Esophagus squamous epithelium (tissue), 5 donors: ENCODE data around the gene PPCS. TPM values are rescaled to one million over a fixed set of nuclear protein-coding genes. Genes with fewer than 3 reads are reported as not detected.

Source experiments
- DNase-seq: peaks from one replicate; lab custom pipeline; 2025; lab: John Stamatoyannopoulos, UW
- H3K27ac ChIP-seq, 4 donors: fragments of 200-600 bp; sonication (generic); one replicate each; pipeline ENCODE4 v1.5.1; 2016 to 2019; ENCODE audit warnings: mild to moderate bottlenecking in 1 of 4
- H3K27me3 ChIP-seq, 4 donors: fragments of 200-600 bp; sonication (generic); 1 replicate in 3 of 4; 2 replicates in 1 of 4; pipeline versions ENCODE4 v1.5.1 to v1.6.0; 2017 to 2021; ENCODE audit warnings: antibody characterized with exemption in 1 of 4
- H3K36me3 ChIP-seq, 3 donors: fragments of 200-600 bp; sonication (generic); one replicate each; pipeline ENCODE4 v1.5.1; 2016 to 2019
- H3K4me1 ChIP-seq, 3 donors: fragments of 200-600 bp; sonication (generic); one replicate each; pipeline ENCODE4 v1.5.1; 2017 to 2019
- H3K4me3 ChIP-seq, 4 donors: fragments of 200-600 bp; sonication (generic); 1 replicate in 3 of 4; 2 replicates in 1 of 4; pipeline ENCODE4 v1.5.1; 2016 to 2019; ENCODE audit warnings: mild to moderate bottlenecking in 2 of 4, moderate library complexity in 1 of 4
- H3K9me3 ChIP-seq, 3 donors: fragments of 200-600 bp; sonication (generic); one replicate each; pipeline ENCODE4 v1.5.1; 2016 to 2019
- POLR2A ChIP-seq, 4 donors: fragments of 450-650 bp; IDR thresholded peaks; one replicate each; pipeline ENCODE4 v1.6.1; 2017; ENCODE audit warnings: antibody characterized with exemption in 4 of 4, mild to moderate bottlenecking in 4 of 4, moderate library complexity in 3 of 4
- WGBS, 2 donors: methylation state at CpG; one replicate each; pipeline ENCODE4 v1.1.5; 2018; 5-methylcytosine and 5-hydroxymethylcytosine counted together
- intact Hi-C: fragments of 100-400 bp; cut with DNase I; formaldehyde crosslinking; loops from one replicate; pipeline ENCODE4 v1.15.0; 2022
- total RNA-seq, 4 donors: library from RNA; depleted of rRNA; stranded (reverse); fragments of >200 nt; gene quantifications; one replicate each; pipeline ENCODE4 v1.1.0, GENCODE V29; 2016
- TF ChIP-seq, protein P1 (sequence below), 6 experiments: fragments of 450-650 bp in 4 of 6; fragments of 200-600 bp in 2 of 6; sonication (generic) in 2 of 6; IDR thresholded peaks; one replicate each; pipeline ENCODE4 v1.5.1; 2016 to 2019; ENCODE audit warnings: antibody characterized with exemption in 6 of 6, mild to moderate bottlenecking in 4 of 6, moderate library complexity in 4 of 6
- donor health status: DM: yes; HTN: yes; CAD: no.

Gene PPCS
- total RNA-seq, 4 donors from 2014 or later = 44.2 to 76.8 (median 58.9) TPM

DNA sequence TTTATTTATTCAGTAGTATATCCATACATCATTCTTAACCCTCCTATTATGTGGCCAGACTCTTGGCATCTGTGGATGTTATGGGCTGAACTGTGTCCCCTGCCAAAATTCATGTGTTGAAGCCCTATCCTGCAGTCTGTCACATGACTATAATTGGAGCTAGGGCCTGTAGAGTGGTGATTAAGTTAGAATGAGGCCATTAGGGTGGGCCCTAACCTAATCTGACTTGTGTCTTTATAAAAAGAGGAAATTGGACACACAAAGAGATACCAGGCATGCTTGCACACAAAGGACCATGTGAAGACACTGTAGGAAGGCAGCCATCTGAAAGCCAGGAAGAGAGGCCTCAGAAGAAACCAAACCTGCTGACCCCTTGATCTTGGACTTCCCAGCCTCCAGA lies 7.1 kb upstream of the PPCS start:
- DNase-seq = no peak
- H3K27ac ChIP-seq = no peak overlapping the region
- H3K36me3 ChIP-seq = no peaks in the 10 kb centered on the region
- intact Hi-C loops = no loop called here
- TF ChIP-seq, protein P1, sequence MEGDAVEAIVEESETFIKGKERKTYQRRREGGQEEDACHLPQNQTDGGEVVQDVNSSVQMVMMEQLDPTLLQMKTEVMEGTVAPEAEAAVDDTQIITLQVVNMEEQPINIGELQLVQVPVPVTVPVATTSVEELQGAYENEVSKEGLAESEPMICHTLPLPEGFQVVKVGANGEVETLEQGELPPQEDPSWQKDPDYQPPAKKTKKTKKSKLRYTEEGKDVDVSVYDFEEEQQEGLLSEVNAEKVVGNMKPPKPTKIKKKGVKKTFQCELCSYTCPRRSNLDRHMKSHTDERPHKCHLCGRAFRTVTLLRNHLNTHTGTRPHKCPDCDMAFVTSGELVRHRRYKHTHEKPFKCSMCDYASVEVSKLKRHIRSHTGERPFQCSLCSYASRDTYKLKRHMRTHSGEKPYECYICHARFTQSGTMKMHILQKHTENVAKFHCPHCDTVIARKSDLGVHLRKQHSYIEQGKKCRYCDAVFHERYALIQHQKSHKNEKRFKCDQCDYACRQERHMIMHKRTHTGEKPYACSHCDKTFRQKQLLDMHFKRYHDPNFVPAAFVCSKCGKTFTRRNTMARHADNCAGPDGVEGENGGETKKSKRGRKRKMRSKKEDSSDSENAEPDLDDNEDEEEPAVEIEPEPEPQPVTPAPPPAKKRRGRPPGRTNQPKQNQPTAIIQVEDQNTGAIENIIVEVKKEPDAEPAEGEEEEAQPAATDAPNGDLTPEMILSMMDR (IDR thresholded peaks at IDR 0.05) = no peak
- TF ChIP-seq POLR2A (IDR thresholded peaks at IDR 0.05) = no peak
- no peaks in the 10 kb centered on the region for H3K4me1 ChIP-seq
- H3K27me3 ChIP-seq = no peaks in the 10 kb centered on the region
- no peak overlapping the region for H3K4me3 ChIP-seq
- H3K9me3 ChIP-seq = no peaks in the 10 kb centered on the region

DNA sequence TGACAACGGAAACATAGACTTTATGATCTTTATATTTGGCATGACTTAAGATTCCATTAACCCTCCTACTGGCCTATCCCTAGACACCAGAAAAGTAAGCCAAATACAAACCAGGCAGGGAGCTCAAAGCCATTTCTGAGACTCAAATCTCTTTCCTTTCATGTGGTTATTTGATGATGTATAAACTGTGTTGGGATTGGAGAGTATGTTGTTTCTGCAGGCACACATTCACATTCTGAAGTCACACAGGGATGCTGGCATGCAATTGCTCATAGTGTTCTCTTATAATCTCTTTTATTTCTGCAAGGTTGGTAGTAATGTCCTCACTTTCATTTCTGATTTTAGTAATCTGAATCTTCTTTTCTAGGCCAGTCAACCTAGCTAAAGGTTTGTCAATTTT lies 6.3 kb upstream of the PPCS start:
- 78 to 82% methylated on average over 1 of the region's 1 CpG for WGBS, 2 donors
- no peaks in the 10 kb centered on the region for H3K27me3 ChIP-seq
- TF ChIP-seq, protein P1 (IDR thresholded peaks at IDR 0.05) = no peak
- TF ChIP-seq POLR2A (IDR thresholded peaks at IDR 0.05) = no peak
- no peaks in the 10 kb centered on the region for H3K36me3 ChIP-seq
- H3K4me3 ChIP-seq = no peak overlapping the region
- peaks cover 0 to under 1% (median 0%) of the 10 kb centered on the region in 3 donors for H3K4me1 ChIP-seq
- H3K9me3 ChIP-seq = no peaks in the 10 kb centered on the region
- no peak for DNase-seq
- H3K27ac ChIP-seq = no peak overlapping the region
- intact Hi-C loops = no loop called here

DNA sequence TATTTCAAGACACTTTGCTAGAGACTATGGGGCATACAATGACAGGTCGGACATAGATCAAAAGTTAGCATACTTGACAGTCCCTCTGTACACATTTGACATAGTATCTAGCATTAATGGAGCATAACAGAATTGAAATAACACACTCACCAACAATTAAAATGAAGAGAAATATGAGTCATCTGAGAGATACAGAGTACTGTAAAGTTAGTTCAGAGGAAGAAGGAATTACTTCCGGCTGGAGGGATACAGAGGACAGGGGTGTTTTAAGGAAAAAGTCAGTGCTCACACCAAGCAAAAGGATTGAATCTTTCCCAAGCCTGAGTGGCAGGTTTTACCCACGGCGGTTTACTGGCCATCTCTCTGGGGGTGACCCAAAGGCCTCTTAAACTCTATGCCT lies 3.0 kb upstream of the PPCS start:
- H3K9me3 ChIP-seq = no peaks in the 10 kb centered on the region
- H3K4me3 ChIP-seq = no peak overlapping the region
- H3K4me1 ChIP-seq = peaks cover 13 to 25% (median 15%) of the 10 kb centered on the region in 3 donors
- intact Hi-C loops = no loop called here
- peaks cover 0 to 9% (median 0%) of the 10 kb centered on the region in 3 donors for H3K36me3 ChIP-seq
- no peak for DNase-seq
- no peak for TF ChIP-seq POLR2A (IDR thresholded peaks at IDR 0.05)
- whole genome bisulfite sequencing, 2 donors = 58 to 70% methylated on average over 4 of the region's 4 CpGs
- no peak overlapping the region for H3K27ac ChIP-seq
- no peaks in the 10 kb centered on the region for H3K27me3 ChIP-seq

DNA sequence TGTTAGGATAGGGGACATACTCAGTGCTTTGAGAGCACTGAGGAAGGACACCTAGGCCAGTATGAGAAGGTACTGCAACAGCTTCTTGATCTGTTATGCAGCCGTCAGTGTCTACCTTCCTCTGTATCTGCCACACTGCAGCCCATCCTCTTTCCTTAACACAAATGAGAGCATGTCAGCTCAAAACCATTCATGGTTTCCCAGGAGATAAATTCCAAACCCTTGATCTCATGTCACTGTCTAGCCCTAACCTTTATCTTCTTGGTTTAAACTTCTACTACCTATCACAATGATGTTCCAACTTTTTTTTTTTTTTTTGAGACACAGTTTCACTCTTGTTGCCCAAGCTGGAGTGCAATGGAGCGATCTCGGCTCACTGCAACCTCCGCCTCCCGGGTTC lies 1.9 kb upstream of the PPCS start:
- TF ChIP-seq, protein P1 (IDR thresholded peaks at IDR 0.05) = no peak
- TF ChIP-seq POLR2A (IDR thresholded peaks at IDR 0.05) = no peak
- peaks cover 0 to 19% (median 0%) of the 10 kb centered on the region in 3 donors for H3K36me3 ChIP-seq
- H3K27ac ChIP-seq = no peak overlapping the region
- DNase-seq = no peak
- intact Hi-C loops = no loop called here
- no peaks in the 10 kb centered on the region for H3K27me3 ChIP-seq
- H3K9me3 ChIP-seq = no peaks in the 10 kb centered on the region
- H3K4me3 ChIP-seq = no peak overlapping the region
- peaks cover 13 to 25% (median 15%) of the 10 kb centered on the region in 3 donors for H3K4me1 ChIP-seq
- 91 to 99% methylated on average over 5 of the region's 5 CpGs for WGBS, 2 donors

DNA sequence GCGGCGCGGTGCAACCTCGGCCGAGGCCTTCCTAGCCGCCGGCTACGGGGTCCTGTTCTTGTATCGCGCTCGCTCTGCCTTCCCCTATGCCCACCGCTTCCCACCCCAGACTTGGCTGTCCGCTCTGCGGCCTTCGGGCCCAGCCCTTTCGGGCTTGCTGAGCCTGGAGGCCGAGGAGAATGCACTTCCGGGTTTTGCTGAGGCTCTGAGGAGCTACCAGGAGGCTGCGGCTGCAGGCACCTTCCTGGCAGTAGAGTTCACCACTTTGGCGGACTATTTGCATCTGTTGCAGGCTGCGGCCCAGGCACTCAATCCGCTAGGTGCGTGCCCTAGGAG lies 379 bp downstream of the PPCS start:
- intact Hi-C loops = no loop called here
- Histone ChIP-seq H3K4me3 (peak overlapping the region; percentile 59 to 98 (median 96)), H3K4me1 (peaks cover 13 to 25% (median 15%) of the 10 kb centered on the region in 3 donors), H3K27ac (peak overlapping the region; percentile 83 to 96 (median 94)), H3K9me3 (no peaks in the 10 kb centered on the region), H3K27me3 (no peaks in the 10 kb centered on the region), H3K36me3 (peaks cover 0 to 38% (median 0%) of the 10 kb centered on the region in 3 donors)
- TF ChIP-seq POLR2A (IDR thresholded peaks at IDR 0.05) = no peak
- TF ChIP-seq, protein P1 (IDR thresholded peaks at IDR 0.05) = no peak
- DNase-seq = peak; percentile 7
- WGBS, 2 donors = 0 to 5% methylated on average over 4 to 6 of the region's 23 CpGs

DNA sequence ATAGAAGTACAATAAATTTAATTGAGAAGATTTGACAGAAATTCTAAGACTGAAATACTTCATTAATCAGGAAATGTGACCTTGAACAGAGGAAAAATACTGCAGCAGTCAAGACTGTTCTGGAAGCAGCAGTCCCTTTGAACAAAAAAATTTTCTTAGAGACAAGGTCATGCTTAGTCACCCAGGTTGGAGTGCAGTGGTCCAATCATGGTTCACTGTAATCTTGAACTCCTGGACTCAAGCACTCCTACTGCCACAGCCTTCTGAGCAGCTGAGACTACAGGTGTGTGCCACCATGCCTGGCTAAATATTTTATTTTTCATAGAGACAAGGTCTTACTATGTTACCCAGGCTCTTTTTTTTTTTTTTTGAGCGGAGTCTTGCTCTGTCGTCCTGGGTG lies 4.9 kb downstream of the PPCS start:
- Histone ChIP-seq H3K4me3 (no peak overlapping the region), H3K36me3 (peaks cover 0 to 38% (median 0%) of the 10 kb centered on the region in 3 donors), H3K27me3 (no peaks in the 10 kb centered on the region), H3K27ac (no peak overlapping the region), H3K9me3 (no peaks in the 10 kb centered on the region), H3K4me1 (peaks cover 8 to 35% (median 24%) of the 10 kb centered on the region in 3 donors)
- intact Hi-C loops = no loop called here
- 100% methylated on average over 1 of the region's 2 CpGs for WGBS, 2 donors
- no peak for DNase-seq
- TF ChIP-seq, protein P1 (IDR thresholded peaks at IDR 0.05) = no peak
- TF ChIP-seq POLR2A (IDR thresholded peaks at IDR 0.05) = no peak
